ENCODE data around the gene SMARCD2.

DNA sequence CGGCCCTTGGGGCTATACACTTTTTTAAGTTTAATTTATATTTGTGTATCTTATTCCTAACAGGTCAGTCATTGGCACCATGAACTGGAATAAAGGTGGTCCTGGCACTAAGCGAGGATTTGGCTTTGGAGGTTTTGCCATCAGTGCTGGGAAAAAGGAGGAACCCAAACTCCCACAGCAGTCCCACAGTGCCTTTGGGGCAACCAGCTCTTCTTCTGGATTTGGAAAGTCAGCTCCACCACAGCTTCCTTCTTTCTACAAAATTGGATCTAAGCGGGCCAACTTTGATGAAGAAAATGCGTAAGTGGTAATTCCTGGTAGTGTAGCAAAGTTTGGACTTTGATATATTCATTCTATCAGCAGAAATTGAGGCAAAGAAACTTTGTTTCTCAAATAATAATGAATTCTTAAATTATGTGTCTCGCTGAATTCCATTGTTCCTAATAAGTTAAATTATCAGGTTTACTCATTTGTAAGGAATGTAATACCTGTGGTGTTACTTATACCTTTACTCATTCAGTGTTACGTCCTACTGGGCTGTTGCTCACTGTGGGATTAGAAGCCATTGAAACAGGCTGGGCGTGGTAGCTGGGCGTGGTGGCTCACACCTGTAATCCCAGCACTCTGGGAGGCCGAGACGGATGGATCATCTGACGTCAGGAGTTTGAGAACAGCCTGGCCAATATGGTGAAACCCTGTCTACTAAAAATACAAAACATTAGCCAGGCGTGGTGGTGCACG lies 55.3 kb downstream of the SMARCD2 start:
- TF ChIP-seq, protein P1, sequence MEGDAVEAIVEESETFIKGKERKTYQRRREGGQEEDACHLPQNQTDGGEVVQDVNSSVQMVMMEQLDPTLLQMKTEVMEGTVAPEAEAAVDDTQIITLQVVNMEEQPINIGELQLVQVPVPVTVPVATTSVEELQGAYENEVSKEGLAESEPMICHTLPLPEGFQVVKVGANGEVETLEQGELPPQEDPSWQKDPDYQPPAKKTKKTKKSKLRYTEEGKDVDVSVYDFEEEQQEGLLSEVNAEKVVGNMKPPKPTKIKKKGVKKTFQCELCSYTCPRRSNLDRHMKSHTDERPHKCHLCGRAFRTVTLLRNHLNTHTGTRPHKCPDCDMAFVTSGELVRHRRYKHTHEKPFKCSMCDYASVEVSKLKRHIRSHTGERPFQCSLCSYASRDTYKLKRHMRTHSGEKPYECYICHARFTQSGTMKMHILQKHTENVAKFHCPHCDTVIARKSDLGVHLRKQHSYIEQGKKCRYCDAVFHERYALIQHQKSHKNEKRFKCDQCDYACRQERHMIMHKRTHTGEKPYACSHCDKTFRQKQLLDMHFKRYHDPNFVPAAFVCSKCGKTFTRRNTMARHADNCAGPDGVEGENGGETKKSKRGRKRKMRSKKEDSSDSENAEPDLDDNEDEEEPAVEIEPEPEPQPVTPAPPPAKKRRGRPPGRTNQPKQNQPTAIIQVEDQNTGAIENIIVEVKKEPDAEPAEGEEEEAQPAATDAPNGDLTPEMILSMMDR (IDR thresholded peaks at IDR 0.05), result no peak
- no peak for TF ChIP-seq POLR2A (IDR thresholded peaks at IDR 0.05)
- TF ChIP-seq EP300 (IDR thresholded peaks at IDR 0.05), result no peak
- no peak for TF ChIP-seq POLR2AphosphoS5 (IDR thresholded peaks at IDR 0.05)
